ENCODE measurements around the gene SLC38A11.

Gene SLC38A11

DNA sequence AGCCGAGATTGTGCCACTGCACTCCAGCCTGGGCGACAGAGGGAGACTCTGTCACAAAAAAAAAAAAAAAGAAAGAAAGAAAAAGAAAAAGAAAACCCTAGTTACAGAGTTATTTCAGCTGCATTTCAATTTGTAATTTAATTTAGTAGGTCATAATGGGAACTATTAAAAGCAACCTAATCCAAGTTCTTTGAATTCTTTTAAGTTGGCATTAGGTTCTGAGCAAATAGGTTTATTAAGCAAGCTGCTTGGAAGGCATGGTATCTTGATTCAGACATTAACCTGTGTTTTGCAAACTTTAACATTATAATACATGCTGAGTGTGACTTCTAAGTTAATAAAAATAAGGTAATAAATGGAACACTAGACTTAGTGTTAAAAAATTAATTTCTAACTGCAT lies 83.9 kb downstream of the SLC38A11 start:
- TF ChIP-seq, protein P1, sequence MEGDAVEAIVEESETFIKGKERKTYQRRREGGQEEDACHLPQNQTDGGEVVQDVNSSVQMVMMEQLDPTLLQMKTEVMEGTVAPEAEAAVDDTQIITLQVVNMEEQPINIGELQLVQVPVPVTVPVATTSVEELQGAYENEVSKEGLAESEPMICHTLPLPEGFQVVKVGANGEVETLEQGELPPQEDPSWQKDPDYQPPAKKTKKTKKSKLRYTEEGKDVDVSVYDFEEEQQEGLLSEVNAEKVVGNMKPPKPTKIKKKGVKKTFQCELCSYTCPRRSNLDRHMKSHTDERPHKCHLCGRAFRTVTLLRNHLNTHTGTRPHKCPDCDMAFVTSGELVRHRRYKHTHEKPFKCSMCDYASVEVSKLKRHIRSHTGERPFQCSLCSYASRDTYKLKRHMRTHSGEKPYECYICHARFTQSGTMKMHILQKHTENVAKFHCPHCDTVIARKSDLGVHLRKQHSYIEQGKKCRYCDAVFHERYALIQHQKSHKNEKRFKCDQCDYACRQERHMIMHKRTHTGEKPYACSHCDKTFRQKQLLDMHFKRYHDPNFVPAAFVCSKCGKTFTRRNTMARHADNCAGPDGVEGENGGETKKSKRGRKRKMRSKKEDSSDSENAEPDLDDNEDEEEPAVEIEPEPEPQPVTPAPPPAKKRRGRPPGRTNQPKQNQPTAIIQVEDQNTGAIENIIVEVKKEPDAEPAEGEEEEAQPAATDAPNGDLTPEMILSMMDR (IDR thresholded peaks at IDR 0.05), result no peak

DNA sequence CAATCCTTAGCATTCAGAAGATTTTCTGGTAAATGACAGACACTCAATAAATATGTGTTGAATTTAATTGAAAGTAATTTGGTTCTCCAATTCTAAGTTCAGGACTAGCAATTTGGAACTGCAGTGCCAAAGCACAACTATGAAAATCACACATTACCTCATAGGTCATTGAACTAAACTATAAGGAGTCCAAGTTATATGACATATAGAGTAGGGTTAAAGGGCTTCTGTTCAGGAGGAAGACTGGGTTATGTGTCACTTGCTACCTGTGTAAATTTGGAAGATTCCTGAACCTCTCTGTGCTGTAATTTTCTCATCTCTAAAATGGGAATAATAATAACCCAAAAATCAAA lies 85.9 kb downstream of the SLC38A11 start:
- TF ChIP-seq, protein P1 (IDR thresholded peaks at IDR 0.05), result no peak

DNA sequence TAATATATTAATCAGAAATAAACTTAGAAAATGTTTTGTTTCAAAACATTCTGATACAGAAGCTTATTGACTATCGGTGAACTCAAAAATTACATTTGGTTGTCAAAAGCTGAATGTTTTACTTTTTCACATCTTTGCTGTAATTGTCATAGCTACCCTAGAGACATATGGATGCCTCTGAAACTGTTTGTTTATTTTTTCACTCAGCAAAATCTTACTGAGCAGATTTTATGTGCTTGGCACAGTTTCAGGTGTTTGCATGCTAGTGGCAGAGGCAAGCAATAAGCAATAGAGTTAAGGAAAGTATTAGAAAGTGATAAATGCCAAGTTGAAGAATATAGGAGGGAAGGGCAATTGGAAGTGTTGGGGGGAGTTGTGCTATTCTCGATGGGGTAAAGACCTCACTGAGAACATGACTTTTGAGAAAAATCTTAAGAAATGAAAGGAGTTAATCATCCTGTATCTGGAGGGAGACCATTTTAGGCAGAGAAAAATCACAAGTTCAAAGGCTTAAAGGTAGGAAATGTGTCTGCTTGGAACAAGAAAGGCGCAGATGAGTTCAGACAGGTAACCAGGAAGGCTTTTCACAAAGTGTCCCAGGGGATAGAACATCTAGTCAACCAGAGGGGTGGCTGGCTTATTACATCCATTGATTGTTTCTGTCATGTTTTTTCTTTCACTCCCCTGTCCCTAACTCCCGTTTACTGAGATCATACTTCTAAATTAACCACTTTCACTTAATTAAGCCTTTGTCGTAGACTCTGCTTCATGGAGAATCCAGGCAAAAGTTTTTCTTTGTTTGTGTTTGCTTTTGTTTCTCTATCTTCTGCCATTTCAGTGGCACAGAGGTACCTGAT lies 86.5 kb downstream of the SLC38A11 start:
- TF ChIP-seq, protein P1 (IDR thresholded peaks at IDR 0.05), result no peak

DNA sequence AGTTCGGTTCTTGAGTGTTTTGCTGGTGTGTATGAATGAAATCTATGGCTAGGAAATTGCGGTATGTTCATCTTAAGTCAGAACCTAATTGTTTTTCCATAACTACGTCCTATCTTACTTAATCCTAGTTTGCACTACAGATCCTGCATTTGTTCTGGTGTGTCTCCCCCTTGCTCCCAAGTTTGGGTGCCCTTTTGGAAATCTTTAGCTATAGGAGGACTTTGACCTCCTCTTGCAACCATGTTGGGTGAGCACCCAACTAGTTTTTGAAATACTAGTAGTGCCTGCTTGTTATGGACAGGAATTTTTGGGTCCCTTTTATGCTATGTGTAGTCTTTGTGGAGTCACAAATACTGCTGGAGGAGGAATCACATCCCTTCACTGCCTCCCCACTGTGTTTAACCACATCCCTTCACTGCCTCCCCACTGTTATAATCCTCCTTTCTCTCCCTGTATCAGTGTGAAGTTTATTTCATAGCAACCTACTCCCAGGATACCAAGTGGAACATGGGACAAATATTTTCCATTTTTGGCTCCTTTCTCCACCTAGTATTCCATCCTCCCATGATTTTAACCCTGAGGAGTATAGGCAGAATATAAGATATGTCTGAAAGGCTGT lies 87.4 kb downstream of the SLC38A11 start:
- TF ChIP-seq, protein P1 (IDR thresholded peaks at IDR 0.05), result no peak

DNA sequence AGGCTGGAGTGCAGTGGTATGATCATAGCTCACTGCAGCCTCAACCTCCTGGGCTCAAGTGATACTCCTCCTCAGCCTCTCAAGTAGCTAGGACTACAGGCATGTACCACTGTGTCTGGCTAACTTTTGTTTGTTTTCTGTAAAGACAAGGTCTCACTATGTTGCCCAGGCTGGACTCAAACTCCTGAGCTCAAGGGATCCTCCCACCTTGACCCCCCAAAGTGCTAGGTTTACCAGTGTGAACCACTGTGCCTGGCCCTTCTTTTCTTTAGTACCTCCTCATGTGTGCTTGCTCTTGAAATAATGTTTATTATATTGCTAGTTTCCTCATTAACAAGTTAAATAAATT lies 94.7 kb downstream of the SLC38A11 start:
- TF ChIP-seq, protein P1 (IDR thresholded peaks at IDR 0.05), result no peak

DNA sequence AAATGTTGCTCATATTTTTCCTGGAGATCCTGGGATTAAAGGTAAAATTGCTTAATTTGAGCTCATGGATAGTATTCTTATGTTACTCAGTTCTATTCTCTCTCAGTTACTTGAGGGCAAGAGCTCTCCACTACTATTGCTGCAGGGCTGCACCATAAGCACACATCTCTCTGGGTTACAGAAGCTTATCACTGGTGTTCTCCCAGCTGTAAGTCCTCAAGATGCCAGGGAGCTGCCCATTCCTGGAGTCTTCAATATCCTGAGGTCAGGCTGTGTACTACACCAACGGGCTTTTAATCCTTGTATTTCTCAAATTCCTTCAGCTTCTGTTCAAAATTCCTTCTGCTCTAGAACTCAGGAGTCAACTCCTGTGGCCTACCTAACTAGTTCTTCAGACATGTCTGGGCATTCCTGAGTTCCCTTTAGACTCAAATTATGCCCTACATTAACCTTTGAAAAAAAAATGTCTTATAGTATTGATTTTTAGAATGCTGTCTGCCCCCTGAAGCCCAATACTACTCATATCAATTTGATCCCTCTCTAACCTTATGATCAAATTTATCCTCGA lies 96.0 kb downstream of the SLC38A11 start:
- TF ChIP-seq, protein P1 (IDR thresholded peaks at IDR 0.05), result no peak

DNA sequence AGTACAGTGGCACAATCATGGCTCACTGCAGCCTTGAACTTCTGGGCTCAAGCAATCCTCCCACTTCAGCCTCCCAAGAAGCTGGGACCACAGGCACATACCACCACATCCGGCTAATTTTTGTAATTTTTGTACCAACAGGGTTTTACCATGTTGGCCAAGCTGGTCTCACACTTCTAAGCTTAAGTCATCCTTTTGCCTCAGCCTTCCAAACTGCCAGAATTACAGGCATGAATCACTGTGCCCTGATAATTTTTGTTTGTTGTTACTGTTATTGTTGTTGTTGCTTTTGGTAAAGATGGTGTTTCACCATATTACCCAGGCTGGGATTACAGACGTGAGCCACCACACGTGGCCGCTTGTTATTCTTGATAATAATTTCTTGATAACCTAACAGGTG lies 103.2 kb downstream of the SLC38A11 start:
- TF ChIP-seq, protein P1 (IDR thresholded peaks at IDR 0.05), result no peak
